AG20443 (cell line): ENCODE data around the gene SLC35E2B.

Experiments
- DNase-seq: peaks from one replicate; pipeline ENCODE4 v3.0.0; 2012; ENCODE audit warnings: low spot score, mixed read lengths

SLC35E2B gene

DNA sequence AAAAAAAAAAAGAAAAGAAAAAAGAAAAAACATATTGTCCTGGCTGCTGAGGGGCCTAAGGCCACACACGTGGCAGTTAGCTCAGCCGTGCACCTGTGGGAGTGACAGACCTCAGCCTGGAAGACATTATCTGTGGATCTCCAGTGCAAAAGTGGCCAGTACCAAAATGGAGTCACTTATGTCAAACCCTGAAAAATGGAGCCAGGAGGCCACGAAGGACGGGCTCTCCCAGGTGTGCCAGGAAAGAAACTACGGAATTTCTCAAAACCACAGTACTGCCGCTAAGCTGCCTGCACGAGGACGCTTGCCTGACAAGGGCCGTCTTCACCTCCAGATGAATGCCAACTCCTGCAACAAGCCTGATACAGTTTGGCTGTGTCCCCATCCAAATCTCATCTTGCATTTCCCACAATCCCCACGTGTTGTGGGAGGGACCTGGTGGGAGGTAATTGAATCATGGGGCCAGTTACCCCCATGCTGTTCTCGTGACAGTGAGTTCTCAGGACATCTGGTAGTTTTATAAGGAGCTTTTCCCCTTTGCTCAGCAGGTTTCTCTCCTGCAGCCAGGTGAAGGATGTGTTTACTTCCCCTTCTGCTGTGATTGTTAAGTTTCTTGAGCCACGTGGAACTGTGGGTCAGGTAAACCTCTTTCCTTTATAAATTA, 82.6 kb downstream of the SLC35E2B start:
- DNase-seq = no peak
